Psoas muscle (tissue), 8 donors: Measurements from ENCODE around the gene TRAF3IP3. TPM values are rescaled to one million over a fixed set of nuclear protein-coding genes. Genes with fewer than 3 reads are reported as not detected.

Experiments
- ATAC-seq, 4 donors: fragments of 200-7000 bp; cut with Tn5 transposase; one replicate each; pipeline ENCODE4 v1.9.1; 2020; ENCODE audit warnings: moderate library complexity in 3 of 4, mild to moderate bottlenecking in 2 of 4
- DNase-seq, 2 donors: peaks; one replicate each; pipeline ENCODE4 v3.0.0-alpha.2; 2020
- H3K27ac ChIP-seq: fragments of 200-600 bp; one replicate; pipeline ENCODE4 v1.8.0; 2022
- H3K27me3 ChIP-seq, 3 donors: fragments of 200-600 bp in 1 of 3; one replicate each; pipeline versions ENCODE4 v1.6.1 to v1.8.0; 2013 to 2022; ENCODE audit warnings: low read length in 2 of 3, mild to moderate bottlenecking in 2 of 3, moderate library complexity in 1 of 3; ENCODE audit not compliant: insufficient read depth in 3 of 3
- H3K36me3 ChIP-seq, 2 donors: fragments of 200-600 bp in 1 of 2; one replicate each; pipeline versions ENCODE4 v1.6.1 to v1.8.0; 2013 to 2022; ENCODE audit warnings: low read depth in 1 of 2, mild to moderate bottlenecking in 1 of 2, moderate library complexity in 1 of 2; ENCODE audit not compliant: insufficient read depth in 1 of 2
- H3K4me1 ChIP-seq: fragments of 200-600 bp; one replicate; pipeline ENCODE4 v1.8.0; 2022
- H3K4me3 ChIP-seq: fragments of 200-600 bp; one replicate; pipeline ENCODE4 v1.8.0; 2022; ENCODE audit warnings: mild to moderate bottlenecking
- H3K9me3 ChIP-seq: fragments of 200-600 bp; one replicate; pipeline ENCODE4 v1.8.0; 2022
- CTCF ChIP-seq: fragments of 200-600 bp; IDR thresholded peaks from one replicate; pipeline ENCODE4 v1.8.0; 2022; ENCODE audit warnings: antibody characterized with exemption
- WGBS, 3 donors: extraction: QIAGEN DNeasy Blood & Tissue Kit; methylation state at CpG; one replicate each; pipeline versions ENCODE4 v1.1.6 to v1.1.7; 2013; 5-methylcytosine and 5-hydroxymethylcytosine counted together
- intact Hi-C, 2 donors: fragments of 100-400 bp; cut with DNase I; formaldehyde crosslinking; loops; one replicate each; pipeline versions ENCODE4 v1.11.0 to v1.14.2; 2022
- polyA plus RNA-seq, 3 donors: library from polyadenylated mRNA; stranded (reverse); fragments of 200-250 nt; gene quantifications; one replicate each; pipeline ENCODE4 v1.2.3, GENCODE V29; 2013
- total RNA-seq, 4 donors: library from RNA; stranded (reverse); fragmentation: NEBNext Ultra II Directional in 2 of 4; extraction: Animal tissue kit (Norgen Biotek cat#: 25700) in 2 of 4; gene quantifications; one replicate each; pipeline versions ENCODE4 v1.2.1 to v1.2.4, GENCODE V29; 2021 to 2023
- donor health status: healthy with polysubstance abuse.
- donor health status: DM: no; HTN: no; CAD: no; lungs with moderate emphysema.
- donor health status: Bipolar disorder and iron deficiency.
- donor health status: healthy.
- donor health status: DM: yes; HTN: yes; CAD: no.
- donor health status: DM: no; HTN: no; CAD: no.
- donor health status: DM: no; HTN: no; CAD: no.
- donor health status: DM: yes; HTN: yes; CAD: no.

The TRAF3IP3 gene
- total and polyA plus RNA-seq, 7 donors, result 0.23 to 2.0 (median 0.84) TPM

DNA sequence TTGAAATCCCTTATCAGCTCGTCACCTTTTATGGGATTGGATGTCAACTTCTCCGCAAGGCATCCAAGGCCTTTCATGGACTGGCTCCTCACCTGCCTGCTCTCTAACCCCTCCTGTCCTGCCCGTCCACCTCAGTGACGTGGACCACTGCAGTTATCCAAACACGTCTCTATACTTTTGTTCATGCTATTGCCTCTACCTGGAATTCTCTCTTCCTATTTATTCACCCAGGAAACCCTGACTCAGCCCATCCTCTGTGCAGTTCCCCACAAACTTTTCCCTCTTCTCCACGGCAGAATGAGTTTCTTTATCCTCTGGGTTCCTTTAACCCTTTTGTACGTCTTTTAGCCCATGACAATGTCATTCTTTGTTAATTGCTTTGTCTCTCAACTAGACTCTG lies 66.9 kb downstream of the TRAF3IP3 start:
- Histone ChIP-seq H3K9me3 (no peaks in the 10 kb centered on the region), H3K4me3 (no peak overlapping the region), H3K27ac (no peak overlapping the region), H3K36me3 (no peaks in the 10 kb centered on the region), H3K27me3 (peaks cover 0 to 39% (median 2%) of the 10 kb centered on the region in 3 donors), H3K4me1 (no peaks in the 10 kb centered on the region)
- ATAC-seq (no peak), DNase-seq (no peak)
- WGBS, 3 donors, result 61 to 63% (median 61%) methylated on average over 7 of the region's 7 CpGs
- no peak for TF ChIP-seq CTCF
- intact Hi-C loops, result no loop called here

DNA sequence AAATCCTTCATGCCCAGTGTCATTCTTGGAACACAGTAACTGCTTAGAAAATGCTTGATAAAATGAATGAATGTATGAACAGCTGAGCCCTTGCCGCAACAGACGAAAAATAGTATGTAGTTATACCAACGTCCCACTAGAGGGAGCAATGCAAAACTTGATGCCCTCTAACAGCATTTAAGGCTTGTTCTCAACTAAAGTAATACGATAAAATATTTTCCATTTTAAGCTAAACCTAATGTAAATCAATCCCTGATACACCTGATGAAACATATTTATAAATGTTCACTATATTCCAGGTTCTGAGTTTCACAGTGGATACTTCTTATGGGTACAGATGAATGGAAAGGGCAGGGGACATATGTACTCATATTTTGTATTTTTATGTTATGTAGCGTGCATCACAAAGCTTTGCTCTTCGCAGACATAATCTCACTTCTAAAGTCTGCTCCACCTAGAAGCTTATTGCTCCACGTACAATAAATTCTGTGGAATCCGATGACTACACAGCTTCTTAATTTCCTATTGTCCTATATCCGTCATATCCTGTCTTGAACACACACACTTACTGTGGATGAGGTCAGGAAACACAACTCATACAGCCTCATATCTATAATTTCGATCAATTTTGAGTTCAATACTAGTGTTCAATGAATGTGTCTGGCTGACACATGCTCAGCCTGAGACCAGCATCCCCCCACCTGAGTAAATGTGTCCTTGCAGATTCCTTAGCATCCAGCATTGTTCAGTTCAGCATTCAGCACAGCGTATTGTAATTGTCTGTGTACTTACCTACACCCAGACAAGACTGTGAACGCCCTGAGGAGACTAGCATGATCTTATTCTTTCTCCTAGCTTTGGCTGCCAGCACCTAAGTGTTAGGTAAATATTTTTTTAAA lies 67.5 kb downstream of the TRAF3IP3 start:
- Histone ChIP-seq H3K4me3 (no peak overlapping the region), H3K27ac (no peak overlapping the region)
- intact Hi-C loops, result no loop called here

DNA sequence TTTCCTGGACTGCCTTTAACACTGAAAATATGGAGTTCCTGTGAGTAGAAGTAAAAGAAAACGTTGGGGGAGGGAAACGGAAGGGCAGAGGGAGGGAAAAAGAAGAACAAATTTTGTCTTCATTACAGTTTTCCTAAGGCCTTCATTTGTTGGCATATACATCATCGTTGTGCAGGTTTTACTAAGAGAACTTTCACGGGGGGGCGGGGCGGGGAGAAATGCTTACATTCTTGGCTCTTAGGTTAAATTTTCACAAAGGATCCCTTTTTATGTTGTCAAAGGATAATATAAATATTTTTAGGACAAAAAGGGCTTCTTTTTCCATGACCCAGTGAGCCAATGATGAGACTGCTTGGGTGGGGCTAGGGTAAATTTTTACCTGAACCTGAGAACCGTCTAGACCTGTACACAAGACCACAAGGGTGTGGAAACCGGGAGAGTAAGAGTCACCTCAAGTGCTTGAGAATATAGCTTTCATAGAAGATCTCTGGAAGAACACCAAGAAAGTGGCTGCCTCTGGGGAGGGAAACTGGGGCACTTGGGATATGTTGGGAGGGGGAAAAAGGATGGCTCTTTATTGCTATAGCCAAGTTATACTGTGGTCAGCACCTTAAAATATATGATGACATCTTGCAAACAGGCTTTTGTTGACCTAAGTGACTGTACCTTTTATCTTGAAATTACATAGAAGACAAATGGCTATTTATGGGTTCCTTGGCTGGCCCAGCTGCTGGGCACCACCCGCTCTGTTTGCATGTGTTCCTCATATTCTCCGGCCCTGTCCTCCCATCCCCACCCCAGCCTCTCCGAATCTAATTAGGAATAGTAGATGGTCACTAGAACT lies 70.0 kb downstream of the TRAF3IP3 start:
- Histone ChIP-seq H3K36me3 (peaks cover 0 to 3% of the 10 kb centered on the region in 2 donors), H3K27me3 (peaks cover 0 to 20% (median 2%) of the 10 kb centered on the region in 3 donors), H3K4me1 (no peaks in the 10 kb centered on the region), H3K27ac (no peak overlapping the region), H3K4me3 (no peak overlapping the region), H3K9me3 (no peaks in the 10 kb centered on the region)
- intact Hi-C loops, result no loop called here
- TF ChIP-seq CTCF, result no peak
- ATAC-seq (no peak), DNase-seq (no peak)
- 70 to 73% (median 72%) methylated on average over 11 of the region's 11 CpGs for WGBS, 3 donors

More for the DNA sequence above, 67.5 kb downstream of the TRAF3IP3 start:
- Histone ChIP-seq H3K4me1 (no peaks in the 10 kb centered on the region), H3K9me3 (no peaks in the 10 kb centered on the region), H3K36me3 (no peaks in the 10 kb centered on the region), H3K27me3 (peaks cover 0 to 39% (median 2%) of the 10 kb centered on the region in 3 donors)
- DNase-seq (no peak), ATAC-seq (peak in 1 of 4 donors; percentile 45)
- peak; percentile 62 for TF ChIP-seq CTCF
- WGBS, 3 donors, result 34 to 36% (median 36%) methylated on average over 12 of the region's 12 CpGs

GRCh38 chr1:209827384-209828262 lies 71.8 kb downstream of the TRAF3IP3 start, which contains the start of gene UTP25:
Gene UTP25, plus strand, starts transcription at chr1:209827972. Its CDS starts 92 bp downstream, at chr1:209828064.
- DNase-seq, result peak; percentile 91 to 95
- peak; percentile 96 to 97 (median 97) for ATAC-seq
- Histone ChIP-seq H3K27ac (peak within 1 kb of the TSS; percentile 77), H3K4me1 (no peaks in the 10 kb centered on the region), H3K36me3 (peaks cover 0 to 21% of the 10 kb centered on the region in 2 donors), H3K27me3 (peaks cover 0 to 4% (median 0%) of the 10 kb centered on the region in 3 donors), H3K9me3 (no peaks in the 10 kb centered on the region), H3K4me3 (peak within 1 kb of the TSS; percentile 79)
- WGBS, 3 donors, result 23 to 26% (median 25%) methylated on average over 51 of the region's 51 CpGs
- TF ChIP-seq CTCF, result peak; percentile 57
- intact Hi-C loops, result no loop called here
